GM18519 (cell line): Measurements from ENCODE around the gene MUCL1.
"Not testable (repeated sequence)": the region's sequence is repeated elsewhere in the genome, so short reads cannot be mapped to it uniquely, and the experiment has no call there.

Experiments
- ATAC-seq: cut with Tn5 transposase; IDR thresholded peaks from one replicate; pipeline ENCODE4 v1.9.1; 2021; ENCODE audit warnings: mild to moderate bottlenecking, moderate library complexity; ENCODE audit not compliant: unreplicated experiment, low FRiP score

The MUCL1 gene, protein sequence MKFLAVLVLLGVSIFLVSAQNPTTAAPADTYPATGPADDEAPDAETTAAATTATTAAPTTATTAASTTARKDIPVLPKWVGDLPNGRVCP

DNA sequence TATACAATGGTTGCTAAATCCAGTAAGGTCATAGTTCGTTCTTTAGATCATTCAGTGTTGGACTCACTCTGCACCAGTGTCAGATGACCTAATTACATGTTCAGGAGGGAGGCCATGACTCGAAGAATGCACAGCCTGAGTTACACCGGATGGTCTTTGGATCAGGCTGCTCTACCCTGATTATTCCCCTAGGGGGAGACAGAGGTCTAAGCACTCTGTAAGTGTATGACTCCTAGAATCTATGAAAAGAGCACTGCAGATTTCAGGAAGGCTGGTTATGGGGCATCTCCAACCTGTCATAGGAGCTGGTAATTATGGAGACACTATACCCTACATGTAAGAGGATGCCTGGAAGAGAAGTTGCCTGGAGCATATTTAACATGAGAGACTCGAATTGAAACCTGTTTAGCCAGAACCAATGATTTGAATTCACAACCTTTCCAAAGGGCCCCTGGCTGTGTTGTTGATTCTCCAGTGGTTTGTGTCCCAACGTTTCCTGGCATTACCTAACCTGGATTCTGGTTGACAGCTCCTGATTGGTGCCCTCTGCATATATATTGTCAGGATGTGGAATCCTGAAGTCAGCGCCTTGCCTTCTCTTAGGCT is at the start of gene MUCL1:
MUCL1 (plus strand) TSS at position 584 of the 606 bp plus-strand sequence. CDS start 67 bp downstream, outside the sequence.
- ATAC-seq, result peak; percentile 94

DNA sequence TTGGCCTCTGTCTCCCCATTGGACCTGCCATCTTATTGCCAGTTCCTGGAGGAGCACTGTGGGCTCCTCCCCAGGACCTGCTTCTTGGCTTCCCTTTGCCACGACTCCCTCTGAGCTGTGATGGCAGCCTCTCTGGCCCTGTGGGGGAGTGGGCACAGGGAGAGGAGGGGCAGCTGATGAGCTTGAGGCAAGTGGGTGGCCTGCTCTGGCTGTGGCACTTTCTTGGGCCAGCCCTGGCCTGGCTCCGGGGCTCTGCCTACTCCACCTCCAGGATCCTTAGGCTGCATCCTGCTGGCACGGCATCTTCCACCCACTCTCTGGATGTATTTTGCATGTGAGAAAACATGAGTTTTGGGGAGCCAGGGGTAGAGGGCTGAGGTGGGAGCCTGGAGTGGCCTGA is 32.6 kb upstream of the MUCL1 start:
- no peak for ATAC-seq

DNA sequence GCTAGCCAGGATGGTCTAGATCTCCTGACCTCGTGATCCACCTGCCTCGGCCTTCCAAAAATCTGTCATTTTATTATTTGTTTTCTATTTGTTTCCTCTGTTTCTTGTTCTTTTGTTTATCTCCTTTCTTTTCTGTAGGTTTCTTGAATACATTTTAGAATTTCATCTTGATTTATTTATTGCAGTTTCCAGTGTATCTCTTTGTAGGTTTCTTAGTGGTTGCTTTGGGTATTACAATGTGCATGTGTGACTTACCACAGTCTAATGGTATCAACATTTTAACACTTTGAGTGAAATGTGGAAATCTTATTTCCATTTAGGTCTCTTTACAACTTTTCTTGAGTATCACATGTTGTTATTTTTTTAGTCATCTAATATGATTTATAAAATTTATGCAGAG is 29.9 kb upstream of the MUCL1 start:
- ATAC-seq, result no peak

DNA sequence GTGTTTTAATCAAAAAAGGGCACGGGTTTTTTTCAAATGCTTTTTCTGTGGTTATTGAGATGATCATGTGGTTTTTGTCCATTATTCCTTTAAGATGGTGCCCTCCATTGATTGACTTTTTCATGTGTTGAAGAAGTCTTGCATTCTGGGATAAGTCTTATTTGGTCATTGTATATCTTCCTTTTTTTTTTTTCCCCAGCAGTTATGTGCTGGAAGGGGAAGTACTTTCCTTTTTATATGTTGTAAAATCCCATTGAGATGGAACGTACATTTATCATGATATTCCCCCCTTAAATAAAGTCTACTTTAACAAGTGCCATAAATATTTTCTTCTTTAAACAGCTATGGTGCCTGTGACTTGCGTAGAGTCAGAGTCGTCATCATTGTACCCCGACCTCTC is 24.8 kb upstream of the MUCL1 start:
- ATAC-seq, result no peak

DNA sequence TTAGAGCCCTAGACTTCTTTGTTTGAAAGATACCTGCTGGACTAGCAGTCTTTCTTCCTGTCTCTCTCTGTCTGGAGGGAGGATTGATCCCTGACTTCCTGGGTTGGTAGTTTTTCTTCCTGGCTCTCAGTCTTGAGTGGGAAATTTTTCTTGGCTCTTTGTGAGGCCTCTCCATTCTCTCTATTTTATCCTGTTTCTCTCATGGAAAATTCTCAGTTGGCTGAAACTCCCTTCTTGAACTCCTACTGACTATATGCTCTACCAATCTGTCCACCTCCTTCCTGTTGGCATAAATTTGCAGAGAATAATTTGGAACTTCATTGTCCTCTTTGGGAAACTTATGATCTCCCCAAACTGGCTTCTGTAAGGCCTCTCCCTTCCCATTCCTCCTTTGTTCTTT is 24.1 kb upstream of the MUCL1 start:
- ATAC-seq, result no peak

DNA sequence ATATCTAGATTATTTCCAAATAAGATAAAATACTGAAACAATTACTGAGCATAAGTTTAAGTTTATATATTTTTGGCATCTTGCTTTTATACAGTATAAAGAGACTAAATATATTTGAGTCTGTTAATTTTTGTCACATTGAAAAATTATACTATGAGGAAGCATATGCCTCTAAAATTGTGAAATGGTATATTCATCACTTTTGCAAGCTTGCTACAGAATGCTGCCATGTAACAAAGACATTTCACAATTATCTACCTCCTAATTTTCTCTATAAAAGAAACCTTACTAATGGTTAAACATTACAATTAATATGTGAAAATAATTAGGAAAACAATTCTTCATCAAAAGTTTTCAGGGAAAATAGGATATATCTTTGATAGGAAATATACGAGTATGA is 22.7 kb upstream of the MUCL1 start:
- no peak for ATAC-seq

DNA sequence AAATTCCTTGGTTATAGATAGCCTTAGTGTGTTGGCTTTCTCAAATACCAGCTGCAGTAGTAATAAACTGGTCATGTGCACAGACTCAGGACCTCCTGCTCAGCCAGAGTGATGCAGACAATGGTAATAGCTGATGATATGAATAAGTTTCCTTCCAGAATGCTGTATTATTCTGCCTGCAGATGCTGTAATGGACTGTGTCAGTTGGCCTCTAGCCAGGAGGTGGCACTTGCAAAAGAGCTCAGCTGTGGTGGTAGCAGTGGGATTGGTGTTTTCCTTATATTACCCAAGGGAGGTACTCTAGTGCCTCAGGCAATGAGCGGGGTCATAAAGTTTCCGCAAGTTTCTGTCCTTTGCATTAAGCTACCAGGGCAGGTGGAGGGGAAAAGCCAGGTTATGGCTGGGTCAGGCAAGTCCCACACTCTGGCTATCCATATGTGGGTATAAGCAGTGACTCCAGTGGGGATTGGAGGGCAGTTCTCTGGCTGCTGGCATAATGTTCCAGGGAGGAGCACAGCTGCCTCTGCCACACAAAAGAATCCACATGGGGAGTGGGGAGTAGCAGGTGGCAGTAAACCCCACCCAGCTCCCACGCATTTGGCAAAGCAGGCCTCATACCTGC is 14.0 kb upstream of the MUCL1 start:
- ATAC-seq, result no peak

DNA sequence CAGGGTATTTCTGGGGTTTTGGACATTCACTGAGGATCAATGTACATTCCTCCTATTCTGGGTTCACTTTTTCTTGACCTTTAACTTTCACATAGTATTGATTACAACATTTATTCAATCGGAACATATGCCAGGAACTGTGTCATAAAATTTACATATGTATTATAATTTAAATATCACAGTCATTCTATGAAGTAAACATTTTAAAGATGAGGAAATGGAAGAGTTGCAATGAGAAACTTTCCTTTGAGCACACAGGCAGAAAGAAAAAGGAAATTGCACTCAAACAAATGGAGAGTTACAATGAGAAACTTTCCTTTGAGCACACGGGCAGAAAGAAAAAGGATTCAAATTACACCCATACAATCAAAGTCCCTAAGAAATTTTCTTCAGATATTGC is 3.1 kb downstream of the MUCL1 start:
- no peak for ATAC-seq

DNA sequence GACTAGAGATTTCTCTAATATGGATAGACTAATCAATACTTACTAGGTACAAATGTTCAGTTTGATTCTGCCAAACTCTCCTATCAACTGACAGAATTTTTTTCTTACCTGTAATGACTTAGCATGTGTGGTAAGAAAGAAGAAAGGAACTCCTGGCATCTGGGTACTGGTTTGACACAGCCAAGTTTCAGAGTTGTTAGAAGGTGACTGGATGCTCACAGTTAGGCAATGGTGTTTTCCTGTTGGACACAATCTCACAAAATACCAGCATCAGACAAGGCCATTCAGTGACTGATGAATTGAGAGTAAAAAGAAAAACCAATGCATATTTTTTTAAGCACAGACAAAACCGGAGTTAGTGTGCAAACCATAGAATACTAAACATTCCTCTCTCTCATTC is 4.2 kb downstream of the MUCL1 start:
- ATAC-seq, result no peak

DNA sequence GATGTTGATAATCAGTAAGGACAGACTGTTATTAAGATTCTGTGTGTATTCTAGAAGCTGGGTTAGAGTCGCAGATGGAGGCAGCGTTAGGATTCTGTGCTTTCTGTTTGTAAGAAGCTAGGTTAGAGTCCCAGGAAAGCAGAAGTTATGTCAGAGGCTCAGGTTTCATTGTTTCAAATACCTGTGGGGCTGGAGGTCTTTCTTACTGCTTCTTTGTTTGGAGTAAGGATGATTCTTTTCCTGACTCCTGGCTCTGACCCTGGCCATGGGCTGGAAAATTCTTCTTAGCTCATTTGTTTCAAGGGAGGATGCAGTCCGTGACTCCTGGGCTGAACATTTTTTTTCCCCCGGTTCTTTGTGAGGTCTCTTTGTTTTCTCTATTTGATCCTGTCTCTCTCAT is 5.2 kb downstream of the MUCL1 start:
- no peak for ATAC-seq

DNA sequence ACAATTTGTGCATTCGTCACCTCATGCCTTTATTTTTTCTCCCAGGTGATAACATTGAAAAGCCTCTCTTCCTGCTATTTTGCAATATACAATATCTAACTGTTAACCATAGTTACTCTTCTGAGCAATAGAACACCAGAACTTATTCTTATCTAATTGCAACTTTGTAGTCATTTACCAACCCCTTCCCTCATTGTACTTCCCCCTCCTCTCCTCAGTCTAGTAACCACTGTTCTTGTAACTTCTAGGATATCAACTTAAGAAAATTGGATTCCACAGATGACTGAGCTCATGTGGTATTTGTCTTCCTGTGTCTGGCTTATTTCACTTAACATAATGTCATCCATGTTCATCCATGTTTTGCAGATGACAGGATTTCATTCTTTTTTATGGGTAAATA is 7.6 kb downstream of the MUCL1 start:
- ATAC-seq, result no peak

DNA sequence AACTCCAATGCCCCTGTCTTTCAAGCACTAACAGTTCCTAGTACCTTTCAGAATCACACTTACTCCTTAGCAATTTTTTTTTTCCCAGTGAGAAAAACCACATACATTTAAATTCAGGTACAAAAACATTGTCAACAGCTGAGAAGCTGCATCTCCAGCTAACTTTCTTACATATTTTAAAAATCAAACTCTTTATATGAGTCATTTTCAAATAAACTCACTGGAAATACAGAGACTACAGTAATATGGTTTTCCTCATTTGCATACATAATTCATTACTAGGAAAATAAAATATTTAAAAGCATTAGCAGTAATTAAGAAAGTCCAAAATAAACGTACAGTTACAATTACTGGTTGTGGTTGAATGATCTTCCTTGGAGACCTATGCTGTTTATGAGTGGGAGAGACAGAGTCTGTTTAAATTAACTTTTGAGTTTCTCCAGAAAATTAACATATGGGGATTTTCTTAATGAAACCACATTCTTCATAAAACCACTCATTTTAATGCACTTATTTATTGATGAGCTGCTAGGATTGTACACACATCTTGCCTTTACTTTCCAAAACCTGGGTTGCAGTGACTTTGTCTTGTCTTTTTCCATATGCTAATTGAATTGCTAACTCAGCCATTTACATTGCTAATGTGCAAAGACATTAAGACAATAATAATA is 9.8 kb downstream of the MUCL1 start:
- no peak for ATAC-seq

DNA sequence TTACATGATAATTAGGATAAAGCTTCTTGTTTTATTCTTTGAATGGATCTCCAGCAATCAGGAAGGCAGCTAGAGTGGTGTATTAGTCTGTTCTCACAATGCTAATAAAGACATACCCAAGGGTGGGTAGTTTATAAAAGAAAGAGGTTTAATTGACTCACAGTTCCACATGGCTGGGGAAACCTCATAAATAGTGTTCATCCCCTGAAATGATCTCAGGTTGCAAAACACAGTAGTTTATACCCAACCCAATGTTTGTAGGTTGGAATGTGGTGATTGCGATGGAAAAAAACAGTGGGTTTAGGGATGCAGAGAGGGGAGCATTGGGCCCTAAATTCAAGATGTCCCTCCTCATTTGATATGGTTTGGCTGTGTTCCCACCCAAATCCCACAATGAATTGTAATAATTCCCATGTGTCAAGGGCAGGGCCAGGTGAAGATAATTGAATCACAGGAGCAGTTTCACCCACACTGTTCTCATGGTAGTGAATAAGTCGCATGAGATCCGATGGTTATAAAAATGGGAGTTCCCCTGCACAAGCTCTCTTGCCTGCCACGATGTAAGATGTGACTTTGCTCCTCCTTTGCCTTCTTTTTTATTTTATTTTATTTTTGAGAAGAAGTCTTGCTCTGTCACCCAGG is 11.5 kb downstream of the MUCL1 start:
- ATAC-seq, result no peak

DNA sequence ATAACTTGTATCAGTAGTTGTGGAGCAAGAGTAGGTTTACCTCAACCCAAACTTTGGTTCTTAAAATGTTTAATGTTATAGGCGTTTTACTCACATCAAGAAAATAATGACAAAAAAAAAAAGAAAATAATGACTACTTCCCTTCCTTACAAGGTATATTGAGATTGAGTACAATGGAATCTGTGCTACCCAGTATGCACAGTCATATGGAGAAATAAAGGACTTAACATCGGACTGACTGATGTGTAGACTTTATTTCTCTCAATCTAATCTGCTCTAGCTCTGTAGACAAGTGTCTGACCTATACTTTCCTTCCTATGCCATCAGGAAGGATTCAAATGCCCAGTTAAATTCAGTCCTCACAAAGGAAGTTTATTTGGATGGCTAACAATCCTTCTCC is 14.4 kb downstream of the MUCL1 start:
- no peak for ATAC-seq

DNA sequence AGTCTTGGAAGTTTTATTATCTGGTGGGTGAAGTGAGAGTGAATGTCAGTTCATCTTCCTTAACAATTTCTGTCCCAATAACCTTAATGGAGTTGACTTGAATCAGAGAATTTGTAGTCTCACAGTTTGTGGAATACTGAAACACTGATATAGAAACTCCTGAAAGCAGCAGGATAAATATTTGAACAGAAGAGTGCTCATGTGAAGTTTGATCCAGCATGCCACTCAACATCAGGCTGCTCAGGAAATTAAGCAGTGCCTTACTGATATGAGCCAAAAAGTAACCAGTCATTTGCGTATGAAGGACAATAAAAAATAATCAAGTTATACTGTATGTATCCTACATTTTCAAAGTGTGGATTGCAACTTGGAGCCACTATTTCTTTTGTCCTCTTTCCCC is 15.7 kb downstream of the MUCL1 start:
- no peak for ATAC-seq

DNA sequence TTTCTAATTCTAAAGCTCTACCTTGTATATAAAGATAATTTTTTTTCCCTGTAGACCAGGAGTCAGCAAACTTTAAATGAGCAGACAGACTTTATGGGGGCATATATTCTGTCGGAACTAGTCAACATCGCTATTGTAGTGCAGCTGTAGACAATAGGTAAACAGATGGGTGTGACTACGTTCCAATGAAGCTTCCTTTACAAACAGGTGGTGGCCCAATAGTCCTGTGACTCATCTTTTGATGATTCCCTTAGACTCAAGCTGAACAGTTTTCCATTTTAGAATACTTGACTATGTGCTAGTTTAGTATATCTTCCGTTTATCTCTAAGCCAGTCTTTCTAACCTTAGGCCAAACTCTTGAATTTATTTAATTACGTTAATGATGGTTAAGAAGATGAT is 16.3 kb downstream of the MUCL1 start:
- ATAC-seq, result no peak

DNA sequence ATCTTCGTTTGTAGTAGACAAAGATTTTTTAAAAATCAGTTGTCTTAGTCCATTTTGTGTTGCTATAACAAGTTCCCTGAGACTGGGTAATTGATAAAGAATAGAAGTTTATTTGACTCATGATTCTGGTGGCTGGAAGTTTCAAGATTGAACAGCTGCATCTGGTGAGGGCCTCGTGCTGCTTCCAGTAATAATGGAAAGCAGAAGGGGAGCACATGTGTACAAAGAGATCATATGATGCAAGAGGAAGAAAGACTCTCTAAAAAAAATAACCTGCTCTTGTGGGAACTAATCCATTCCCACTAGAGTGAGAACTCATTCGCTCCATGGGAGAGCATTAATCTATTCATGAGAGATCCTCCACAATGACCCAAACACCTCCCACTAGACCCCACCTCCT is 24.8 kb downstream of the MUCL1 start:
- ATAC-seq, result no peak

DNA sequence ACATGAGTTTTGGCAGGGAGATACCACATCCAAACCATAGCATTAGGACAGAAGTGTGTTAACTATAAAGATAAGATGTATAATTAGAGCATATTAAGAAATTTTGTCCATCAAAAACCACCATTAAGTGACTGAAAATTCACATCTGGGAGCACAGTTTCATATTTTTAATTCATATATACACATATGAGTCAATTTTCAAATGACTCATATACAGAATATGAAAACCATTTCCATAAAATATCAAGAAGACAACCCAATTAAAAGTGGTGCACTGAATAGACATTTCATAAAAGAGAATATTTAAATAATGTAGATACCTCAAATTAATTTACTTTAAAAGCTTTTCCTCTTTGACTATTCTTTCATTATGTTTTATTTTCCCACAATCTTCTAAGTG is 25.3 kb downstream of the MUCL1 start:
- no peak for ATAC-seq

DNA sequence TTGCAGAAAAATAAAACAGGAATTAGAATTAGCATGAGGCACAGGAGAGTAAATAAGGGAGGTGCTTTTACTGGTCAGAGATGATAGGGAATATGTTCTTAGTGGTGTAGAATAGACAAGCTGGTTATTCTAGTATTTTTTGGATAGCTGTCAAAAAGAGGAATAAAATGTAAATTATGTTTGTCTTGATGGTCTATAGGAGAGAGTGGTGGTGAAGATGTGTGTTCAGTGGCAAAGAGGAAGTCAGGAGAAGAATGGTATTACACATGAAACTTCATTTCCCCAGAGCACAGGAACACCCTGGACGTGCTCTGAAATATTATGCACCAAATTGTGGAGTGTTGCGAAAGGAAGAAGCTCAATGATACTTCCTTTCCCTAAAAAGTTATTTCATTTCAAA is 27.8 kb downstream of the MUCL1 start:
- ATAC-seq, result no peak

DNA sequence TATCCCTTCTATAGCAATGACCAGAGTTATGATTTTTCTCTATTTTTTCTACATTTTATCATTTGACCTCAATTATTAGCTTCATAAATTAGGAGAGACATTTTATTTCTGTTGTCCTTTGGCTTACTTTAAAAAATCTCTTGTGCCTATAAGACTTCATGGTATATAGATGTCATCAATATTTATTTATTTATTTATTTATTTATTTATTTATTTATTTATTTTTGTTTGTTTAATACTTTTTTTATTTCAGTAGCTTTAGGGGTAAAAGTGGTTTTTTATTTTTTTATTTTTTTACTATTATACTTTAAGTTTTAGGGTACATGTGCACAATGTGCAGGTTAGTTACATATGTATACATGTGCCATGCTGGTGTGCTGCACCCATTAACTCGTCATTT is 28.3 kb downstream of the MUCL1 start:
- not testable (repeated sequence) for ATAC-seq

DNA sequence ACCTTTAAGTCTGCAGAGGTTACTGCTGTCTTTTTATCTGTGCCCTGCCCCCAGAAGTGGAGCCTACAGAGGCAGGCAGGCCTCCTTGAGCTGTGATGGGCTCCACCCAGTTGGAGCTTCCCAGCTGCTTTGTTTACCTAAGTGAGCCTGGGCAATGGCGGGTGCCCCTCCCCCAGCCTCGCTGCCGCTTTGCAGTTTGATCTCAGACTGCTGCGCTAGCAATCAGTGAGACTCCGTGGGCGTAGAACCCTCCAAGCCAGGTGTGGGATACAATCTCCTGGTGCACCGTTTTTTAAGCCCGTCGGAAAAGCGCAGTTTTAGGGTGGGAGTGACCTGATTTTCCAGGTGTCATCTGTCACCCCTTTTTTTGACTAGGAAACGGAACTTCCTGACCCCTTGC is 34.1 kb downstream of the MUCL1 start:
- not testable (repeated sequence) for ATAC-seq
